Activated gamma-delta T cell treated with anti-CD3 and anti-CD28 coated beads, Interleukin-2, amount 50 U/mL, for 16 hours (primary cell): Measurements from ENCODE around the gene WDR53.
"Not testable (repeated sequence)": the region's sequence is repeated elsewhere in the genome, so short reads cannot be mapped to it uniquely, and the experiment has no call there.

Source experiments
- DNase-seq: peaks from one replicate; pipeline ENCODE4 v3.0.0-alpha.2; 2020; ENCODE audit warnings: low read depth

Gene WDR53

GRCh38 chr3:196517919-196518318 lies 50.4 kb downstream of the WDR53 start:
- no peak for DNase-seq

DNA sequence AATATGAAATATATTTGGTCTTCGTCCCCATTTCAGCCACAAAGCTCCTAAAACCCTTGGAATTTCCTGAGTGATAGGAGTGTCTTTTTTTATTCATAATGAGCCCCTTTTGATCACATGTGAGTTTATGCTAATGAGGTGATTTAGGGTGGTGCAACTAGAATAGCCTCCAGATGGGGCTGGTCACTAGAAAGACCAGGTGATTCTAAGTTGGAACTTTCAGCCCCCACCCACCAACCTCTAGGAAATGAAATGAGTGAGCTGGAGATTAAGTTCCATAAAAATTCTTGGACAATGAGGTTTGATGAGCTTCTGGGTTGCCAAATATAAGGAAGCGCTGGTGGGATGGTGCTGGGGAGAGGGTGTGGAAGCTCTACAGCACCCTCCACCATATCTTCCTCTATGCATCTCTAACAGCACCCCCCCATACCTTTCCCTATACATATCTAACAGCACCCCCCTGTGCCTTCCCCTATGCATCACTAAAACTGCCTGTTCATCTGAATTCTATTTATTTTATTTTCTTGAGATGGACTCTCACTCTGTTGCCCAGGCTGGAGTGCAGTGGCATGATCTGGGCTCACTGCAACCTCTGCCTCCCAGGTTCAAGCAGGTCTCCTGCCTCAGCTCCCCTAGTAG lies 51.1 kb downstream of the WDR53 start:
- no peak for DNase-seq

DNA sequence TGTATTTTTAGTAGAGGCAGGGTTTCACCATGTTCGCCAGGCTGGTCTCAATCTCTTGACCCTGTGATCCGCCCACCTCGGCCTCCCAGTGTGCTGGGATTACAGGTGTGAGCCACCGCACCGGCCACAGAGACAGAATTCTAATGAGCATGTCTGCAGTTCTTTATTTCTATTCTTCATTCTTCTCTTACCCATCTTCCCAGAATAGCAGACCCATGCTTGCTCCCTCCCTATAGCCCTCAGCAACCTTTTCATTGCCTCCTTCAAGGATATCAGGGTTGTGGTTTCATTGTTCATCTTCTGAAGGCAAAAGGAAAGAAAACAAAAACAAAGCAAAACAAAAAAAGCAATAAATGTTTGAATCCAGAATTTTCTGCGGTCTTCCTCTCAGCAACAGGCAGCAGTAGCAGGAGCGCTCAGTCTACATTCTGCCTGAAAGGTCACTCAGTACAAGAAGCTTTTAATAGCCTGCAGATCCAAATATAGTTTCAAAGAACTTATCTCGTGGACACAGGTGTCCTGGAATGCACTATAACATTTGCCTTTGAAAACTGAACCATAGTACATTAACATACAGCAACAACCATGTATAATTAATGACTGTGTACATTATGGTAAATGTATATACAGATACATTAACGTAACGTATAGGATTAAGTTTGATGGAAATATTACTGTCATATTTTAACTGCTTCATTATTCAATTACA lies 53.3 kb downstream of the WDR53 start, which contains the start of gene SMCO1:
SMCO1 (minus strand) TSS at position 434 of the 709 bp plus-strand sequence; CDS start at position 297, 137 bp downstream.
- DNase-seq = no peak

DNA sequence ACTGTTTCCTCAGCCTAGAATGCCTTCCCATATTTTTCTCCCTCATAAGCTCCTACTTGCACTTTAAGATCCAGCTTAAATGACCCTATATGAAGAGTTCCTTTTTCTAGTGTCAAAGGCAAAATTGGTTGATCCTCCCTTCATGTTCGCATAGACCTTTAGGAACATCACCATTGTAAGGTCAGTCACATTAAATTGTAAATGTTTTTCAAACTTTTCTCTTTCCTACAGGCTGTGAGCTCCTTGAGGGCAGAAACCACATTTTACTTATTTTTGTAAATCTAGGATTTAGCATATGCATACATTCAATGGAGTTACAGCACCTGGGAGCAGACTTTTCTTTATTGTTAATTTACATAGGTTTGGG lies 54.0 kb downstream of the WDR53 start:
- DNase-seq = no peak

- no peak for DNase-seq
Observed at GRCh38 chr3:196513697-196514349, 54.5 kb downstream of the WDR53 start.

DNA sequence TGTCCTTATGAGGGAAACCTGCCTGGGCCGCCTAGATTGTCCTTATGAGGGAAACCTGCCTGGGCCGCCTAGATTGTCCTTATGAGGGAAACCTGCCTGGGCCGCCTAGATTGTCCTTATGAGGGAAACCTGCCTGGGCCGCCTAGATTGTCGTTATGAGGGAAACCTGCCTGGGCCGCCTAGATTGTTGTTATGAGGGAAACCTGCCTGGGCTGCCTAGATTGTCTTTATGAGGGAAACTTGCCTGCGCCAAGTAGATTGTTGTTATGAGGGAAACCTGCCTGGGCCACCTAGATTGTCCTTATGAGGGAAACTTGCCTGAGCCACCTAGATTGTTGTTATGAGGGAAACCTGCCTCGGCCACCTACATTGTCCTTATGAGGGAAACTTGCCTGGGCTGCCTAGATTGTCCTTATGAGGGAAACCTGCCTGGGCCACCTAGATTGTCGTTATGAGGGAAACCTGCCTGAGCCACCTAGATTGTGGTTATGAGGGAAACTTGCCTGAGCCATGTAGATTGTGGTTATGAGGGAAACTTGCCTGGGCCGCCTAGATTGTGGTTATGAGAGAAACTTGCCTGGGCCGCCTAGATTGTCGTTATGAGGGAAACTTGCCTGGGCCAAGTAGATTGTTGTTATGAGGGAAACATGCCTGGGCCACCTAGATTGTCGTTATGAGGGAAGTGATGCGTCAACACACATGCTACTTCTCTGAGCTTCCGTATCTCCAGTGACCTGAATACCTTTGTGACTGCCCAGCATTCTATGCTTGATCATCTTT lies 56.5 kb downstream of the WDR53 start:
- not testable (repeated sequence) for DNase-seq

DNA sequence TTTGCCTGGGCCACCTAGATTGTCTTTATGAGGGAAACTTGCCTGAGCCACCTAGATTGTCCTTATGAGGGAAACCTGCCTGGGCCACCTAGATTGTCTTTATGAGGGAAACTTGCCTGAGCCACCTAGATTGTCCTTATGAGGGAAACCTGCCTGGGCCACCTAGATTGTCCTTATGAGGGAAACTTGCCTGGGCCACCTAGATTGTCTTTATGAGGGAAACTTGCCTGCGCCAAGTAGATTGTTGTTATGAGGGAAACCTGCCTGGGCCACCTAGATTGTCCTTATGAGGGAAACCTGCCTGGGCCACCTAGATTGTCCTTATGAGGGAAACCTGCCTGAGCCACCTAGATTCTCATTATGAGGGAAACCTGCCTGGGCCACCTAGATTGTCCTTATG lies 57.2 kb downstream of the WDR53 start:
- not testable (repeated sequence) for DNase-seq

DNA sequence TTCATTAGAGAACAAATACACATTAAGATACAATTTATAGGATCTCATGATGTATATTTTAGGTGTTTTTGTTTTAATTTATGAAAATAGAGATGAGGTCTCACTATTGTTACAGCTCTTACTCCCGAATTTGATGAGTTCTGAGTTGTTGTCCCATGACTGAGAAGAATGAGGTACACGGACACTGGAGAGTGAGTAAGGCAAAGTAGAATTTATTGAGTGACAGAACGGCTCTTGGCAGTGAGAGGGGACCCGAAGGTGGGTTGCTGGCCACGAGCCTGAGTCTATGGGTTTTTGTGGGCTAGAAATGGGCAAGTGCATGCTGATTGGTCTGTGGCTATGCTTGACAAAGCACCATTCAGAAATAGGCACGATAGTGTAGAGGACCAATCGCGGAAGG lies 61.7 kb downstream of the WDR53 start:
- no peak for DNase-seq

- no peak for DNase-seq
Observed at GRCh38 chr3:196504556-196504955, 63.8 kb downstream of the WDR53 start.
